OCI-M2 (cell line): ENCODE measurements around the gene MTCP1.
A peak's percentile ranks its signal among the peaks of the same experiment; 100 is the strongest.

Experiments
- DNase-seq: peaks from one replicate; lab custom pipeline; 2025; ENCODE audit not compliant: unreplicated experiment; lab: John Stamatoyannopoulos, UW

The MTCP1 gene

GRCh38 chrX:155054255-155054654 is 16.7 kb downstream of the MTCP1 start:
- DNase-seq: no peak

GRCh38 chrX:155053656-155054055 is 17.3 kb downstream of the MTCP1 start:
- no peak for DNase-seq

- DNase-seq: no peak
Observed at GRCh38 chrX:155052738-155053498, 18.0 kb downstream of the MTCP1 start.

- no peak for DNase-seq
Observed at GRCh38 chrX:155048977-155049619, 21.8 kb downstream of the MTCP1 start.

GRCh38 chrX:155046811-155047528 is 24.0 kb downstream of the MTCP1 start:
- no peak for DNase-seq

GRCh38 chrX:155046129-155046810 is 24.7 kb downstream of the MTCP1 start:
- no peak for DNase-seq

- no peak for DNase-seq
Observed at GRCh38 chrX:155035688-155036087, 35.2 kb downstream of the MTCP1 start.

- DNase-seq: no peak
Observed at GRCh38 chrX:155031657-155032056, 39.3 kb downstream of the MTCP1 start.

- DNase-seq: no peak
Observed at GRCh38 chrX:155028877-155029291, 42.1 kb downstream of the MTCP1 start.

GRCh38 chrX:155028129-155028528 is 42.8 kb downstream of the MTCP1 start:
- no peak for DNase-seq

GRCh38 chrX:155027509-155028066 is 43.3 kb downstream of the MTCP1 start:
- no peak for DNase-seq

- DNase-seq: peak; percentile 48
Observed at GRCh38 chrX:155026727-155027508, 44.0 kb downstream of the MTCP1 start, which contains the start of gene FUNDC2. FUNDC2 (plus strand) TSS chrX:155026844; CDS start chrX:155026939, 95 bp downstream.

- no peak for DNase-seq
Observed at GRCh38 chrX:155026420-155026726, 44.6 kb downstream of the MTCP1 start.

GRCh38 chrX:155023907-155024833 is 46.8 kb downstream of the MTCP1 start:
- no peak for DNase-seq

- no peak for DNase-seq
Observed at GRCh38 chrX:155022585-155022984, 48.4 kb downstream of the MTCP1 start, which contains the start of gene F8. F8 (minus strand) TSS chrX:155022723; CDS start chrX:155022552, 171 bp downstream.

GRCh38 chrX:155020591-155020990 is 50.3 kb downstream of the MTCP1 start:
- DNase-seq: no peak
